Small intestine (tissue), 7 donors: Measurements from ENCODE around the gene UGT1A6. TPM values are rescaled to one million over a fixed set of nuclear protein-coding genes. Genes with fewer than 3 reads are reported as not detected.
"Not testable (repeated sequence)": the region's sequence is repeated elsewhere in the genome, so short reads cannot be mapped to it uniquely, and the experiment has no call there.

Experiments
- DNase-seq, 2 donors: peaks; one replicate each; pipeline versions ENCODE4 v3.0.0 to v3.0.0-alpha.2; 2013
- FAIRE-seq: peaks from 2 replicates; lab custom pipeline; 2012; peaks lifted over from hg19 to GRCh38; lab: Jason Lieb, UNC
- H3K27ac ChIP-seq, 3 donors: one replicate each; pipeline ENCODE4 v1.5.1; 2013; ENCODE audit warnings: low read length in 2 of 3, mild to moderate bottlenecking in 2 of 3, control low read depth in 1 of 3, inconsistent platforms in 1 of 3, low read depth in 1 of 3, moderate library complexity in 1 of 3
- H3K27me3 ChIP-seq, 3 donors: one replicate each; pipeline ENCODE4 v1.6.1; 2013; ENCODE audit warnings: low read length in 3 of 3, inconsistent platforms in 1 of 3; ENCODE audit not compliant: control insufficient read depth in 3 of 3, insufficient read depth in 3 of 3
- H3K36me3 ChIP-seq, 3 donors: one replicate each; pipeline ENCODE4 v1.6.1; 2013; ENCODE audit warnings: low read length in 3 of 3, inconsistent platforms in 1 of 3, low read depth in 1 of 3, mild to moderate bottlenecking in 1 of 3, moderate library complexity in 1 of 3; ENCODE audit not compliant: control insufficient read depth in 3 of 3, insufficient read depth in 2 of 3
- H3K4me1 ChIP-seq, 3 donors: one replicate each; pipeline ENCODE4 v1.6.1; 2013; ENCODE audit warnings: low read length in 2 of 3, inconsistent platforms in 1 of 3, low read depth in 1 of 3, mild to moderate bottlenecking in 1 of 3, moderate library complexity in 1 of 3; ENCODE audit not compliant: control insufficient read depth in 3 of 3, insufficient read depth in 2 of 3
- H3K4me3 ChIP-seq, 3 donors: one replicate each; pipeline ENCODE4 v1.5.1; 2013; ENCODE audit warnings: low read length in 3 of 3, control low read depth in 1 of 3, inconsistent platforms in 1 of 3, low read depth in 1 of 3, mild to moderate bottlenecking in 1 of 3, moderate library complexity in 1 of 3
- H3K9me3 ChIP-seq, 2 donors: one replicate each; pipeline ENCODE4 v1.6.1; 2013; ENCODE audit warnings: low read depth in 1 of 2, low read length in 1 of 2; ENCODE audit not compliant: control insufficient read depth in 2 of 2, insufficient read depth in 1 of 2
- WGBS, 3 donors: extraction: QIAGEN DNeasy Blood & Tissue Kit; methylation state at CpG; one replicate each; pipeline ENCODE4 v1.1.7; 2013; 5-methylcytosine and 5-hydroxymethylcytosine counted together
- polyA plus RNA-seq, 4 donors: library from polyadenylated mRNA; stranded (reverse) in 3 of 4; unstranded in 1 of 4; fragments of 200-250 nt in 3 of 4; fragments of 120-200 nt in 1 of 4; gene quantifications; one replicate each; pipeline versions ENCODE4 v1.2.1 to v1.2.3, GENCODE V29; 2013
- donor health status: healthy with polysubstance abuse.
- donor health status: control.
- donor health status: control.
- donor health status: Bipolar disorder and iron deficiency.
- donor health status: healthy.

The UGT1A6 gene
- polyA plus RNA-seq, 4 donors: 0.21 to 1.8 (median 1.4) TPM; not detected in 1

GRCh38 chr2:233714121-233714520, 21.4 kb downstream of the UGT1A6 start:
- FAIRE-seq: no peak

GRCh38 chr2:233718552-233718951, 25.9 kb downstream of the UGT1A6 start, which contains the start of gene UGT1A4:
UGT1A4 (plus strand) TSS chr2:233718736; CDS start chr2:233718821, 85 bp downstream.
- WGBS, 3 donors: 49 to 78% (median 61%) methylated on average over 7 of the region's 7 CpGs
- H3K27ac ChIP-seq: no peak within 1 kb of the TSS
- peak within 1 kb of the TSS in 1 of 3 donors; percentile 33 for H3K4me3 ChIP-seq
- no peaks in the 10 kb centered on the region for H3K36me3 ChIP-seq
- H3K4me1 ChIP-seq: peaks cover 0 to 6% (median 3%) of the 10 kb centered on the region in 3 donors
- no peak for FAIRE-seq
- H3K27me3 ChIP-seq: no peaks in the 10 kb centered on the region
- no peaks in the 10 kb centered on the region for H3K9me3 ChIP-seq
- peak; percentile 46 to 55 for DNase-seq

More at GRCh38 chr2:233714121-233714520, 21.4 kb downstream of the UGT1A6 start:
- Histone ChIP-seq H3K4me1 (peaks cover 3 to 17% (median 8%) of the 10 kb centered on the region in 3 donors), H3K27me3 (no peaks in the 10 kb centered on the region), H3K4me3 (no peak overlapping the region), H3K9me3 (no peaks in the 10 kb centered on the region), H3K27ac (no peak overlapping the region), H3K36me3 (no peaks in the 10 kb centered on the region)
- no peak for DNase-seq
- WGBS, 3 donors: 69 to 83% (median 72%) methylated on average over 2 of the region's 2 CpGs

DNA sequence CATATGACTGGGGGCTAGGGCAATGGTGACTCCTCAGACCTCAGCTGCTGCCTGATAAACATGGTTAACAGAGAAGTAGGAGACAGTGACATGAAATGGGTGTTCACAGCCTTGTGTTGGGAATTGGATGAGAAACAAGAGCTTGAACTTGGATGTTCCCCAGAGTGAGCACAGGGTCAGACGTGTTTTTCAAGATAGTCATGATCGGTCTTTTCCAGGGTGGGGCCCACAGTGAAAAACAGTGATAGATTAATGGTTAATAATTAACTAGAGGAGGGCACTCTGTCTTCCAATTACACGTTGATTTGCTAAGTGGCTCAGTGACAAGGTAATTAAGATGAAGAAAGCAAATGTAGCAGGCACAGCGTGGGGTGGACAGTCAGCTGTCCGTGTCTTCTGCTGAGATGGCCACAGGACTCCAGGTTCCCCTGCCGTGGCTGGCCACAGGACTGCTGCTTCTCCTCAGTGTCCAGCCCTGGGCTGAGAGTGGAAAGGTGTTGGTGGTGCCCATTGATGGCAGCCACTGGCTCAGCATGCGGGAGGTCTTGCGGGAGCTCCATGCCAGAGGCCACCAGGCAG, 36.1 kb downstream of the UGT1A6 start, which contains the start of gene UGT1A3:
TSS of gene UGT1A3 (plus strand) at position 320 of the 579 bp plus-strand sequence. CDS start at position 405, 85 bp downstream.
- FAIRE-seq (no peak), DNase-seq (peak; percentile 35 to 67)
- Histone ChIP-seq H3K9me3 (no peaks in the 10 kb centered on the region), H3K36me3 (peaks cover 0 to 5% (median 0%) of the 10 kb centered on the region in 3 donors), H3K27me3 (no peaks in the 10 kb centered on the region), H3K27ac (peak within 1 kb of the TSS in 1 of 3 donors; percentile 4), H3K4me1 (peaks cover 0 to 8% (median 4%) of the 10 kb centered on the region in 3 donors), H3K4me3 (no peak within 1 kb of the TSS)
- 40 to 72% (median 51%) methylated on average over 8 of the region's 8 CpGs for WGBS, 3 donors

- peaks cover 0 to 14% (median 6%) of the 10 kb centered on the region in 3 donors for H3K4me1 ChIP-seq
- not testable (repeated sequence) for H3K4me3 ChIP-seq, H3K36me3 ChIP-seq, H3K27ac ChIP-seq, H3K9me3 ChIP-seq, H3K27me3 ChIP-seq, FAIRE-seq
- WGBS, 3 donors: 60 to 73% (median 72%) methylated on average over 14 of the region's 14 CpGs
- DNase-seq: peak in 1 of 2 donors; percentile 73
Observed at GRCh38 chr2:233736868-233737653, 44.4 kb downstream of the UGT1A6 start.

DNA sequence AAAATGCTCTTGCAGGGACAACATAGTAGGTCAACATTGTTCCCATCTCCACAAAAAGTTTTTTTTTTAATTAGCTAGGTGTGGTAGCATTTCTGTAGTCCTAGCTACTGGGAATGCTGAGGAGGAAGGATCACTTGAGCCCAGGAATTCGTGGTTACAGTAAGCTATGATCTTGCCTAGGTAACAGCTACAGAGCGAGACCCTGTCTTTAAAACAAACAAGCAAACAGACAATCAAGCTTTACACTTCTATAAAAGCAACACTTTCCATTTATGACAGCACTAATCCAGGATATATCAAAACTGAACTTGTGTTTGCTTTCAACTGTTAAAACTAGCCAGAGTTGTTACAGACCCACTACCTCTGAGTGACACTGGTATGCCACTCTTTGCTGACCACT, 48.2 kb downstream of the UGT1A6 start:
- peaks cover 0 to 22% (median 6%) of the 10 kb centered on the region in 3 donors for H3K4me1 ChIP-seq
- H3K9me3 ChIP-seq: peaks cover 0 to 9% of the 10 kb centered on the region in 2 donors
- DNase-seq: no peak
- peaks cover 0 to 3% (median 0%) of the 10 kb centered on the region in 3 donors for H3K36me3 ChIP-seq
- no peak overlapping the region for H3K4me3 ChIP-seq
- no peaks in the 10 kb centered on the region for H3K27me3 ChIP-seq
- WGBS, 3 donors: 73 to 79% (median 75%) methylated on average over 2 of the region's 2 CpGs
- FAIRE-seq: no peak
- no peak overlapping the region for H3K27ac ChIP-seq

DNA sequence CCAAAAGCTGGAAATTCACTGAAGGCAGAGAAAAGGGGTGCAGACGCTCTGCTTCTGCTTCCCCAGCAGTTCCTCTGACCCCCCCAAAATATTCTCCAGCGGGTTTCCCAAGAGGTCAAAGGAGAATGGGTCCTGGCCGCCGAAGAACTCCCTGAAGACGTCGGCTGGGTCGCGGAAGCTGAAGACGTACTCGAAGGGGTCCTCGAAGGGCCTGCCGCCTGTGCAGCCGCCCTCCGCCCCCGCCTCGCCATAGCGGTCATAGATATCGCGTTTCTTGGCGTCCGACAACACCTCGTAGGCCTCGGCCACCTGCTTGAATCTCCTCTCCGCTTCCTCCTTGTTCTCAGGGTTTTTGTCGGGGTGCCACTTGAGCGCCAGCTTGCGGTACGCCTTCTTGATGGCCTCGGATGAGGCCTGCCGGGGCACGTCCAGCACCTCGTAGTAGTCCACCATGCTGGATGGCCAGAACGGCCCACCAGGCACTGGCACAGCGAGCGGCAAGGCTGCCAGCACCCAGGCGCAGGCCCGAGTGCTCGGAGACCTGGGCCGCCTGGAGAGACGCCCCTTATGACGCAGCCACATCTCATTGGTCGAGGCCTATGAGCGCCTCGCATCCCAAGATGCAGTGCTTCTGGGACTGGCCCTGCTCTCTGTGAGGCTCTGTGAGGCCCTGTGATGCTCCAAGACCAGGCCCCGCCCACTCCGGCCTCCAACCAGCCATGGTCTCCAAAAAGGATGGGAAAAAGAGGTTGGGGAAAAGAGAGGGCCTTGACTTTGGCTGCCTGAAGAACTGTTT, 51.0 kb downstream of the UGT1A6 start:
- FAIRE-seq (no peak), DNase-seq (no peak)
- H3K4me3 ChIP-seq: no peak overlapping the region
- no peak overlapping the region for H3K27ac ChIP-seq
- H3K36me3 ChIP-seq: peaks cover 0 to 3% (median 0%) of the 10 kb centered on the region in 3 donors
- H3K9me3 ChIP-seq: peaks cover 0 to 10% of the 10 kb centered on the region in 2 donors
- WGBS, 3 donors: 94 to 98% (median 95%) methylated on average over 39 to 46 of the region's 46 CpGs
- H3K27me3 ChIP-seq: no peaks in the 10 kb centered on the region
- peaks cover 0 to 18% (median 1%) of the 10 kb centered on the region in 3 donors for H3K4me1 ChIP-seq

DNA sequence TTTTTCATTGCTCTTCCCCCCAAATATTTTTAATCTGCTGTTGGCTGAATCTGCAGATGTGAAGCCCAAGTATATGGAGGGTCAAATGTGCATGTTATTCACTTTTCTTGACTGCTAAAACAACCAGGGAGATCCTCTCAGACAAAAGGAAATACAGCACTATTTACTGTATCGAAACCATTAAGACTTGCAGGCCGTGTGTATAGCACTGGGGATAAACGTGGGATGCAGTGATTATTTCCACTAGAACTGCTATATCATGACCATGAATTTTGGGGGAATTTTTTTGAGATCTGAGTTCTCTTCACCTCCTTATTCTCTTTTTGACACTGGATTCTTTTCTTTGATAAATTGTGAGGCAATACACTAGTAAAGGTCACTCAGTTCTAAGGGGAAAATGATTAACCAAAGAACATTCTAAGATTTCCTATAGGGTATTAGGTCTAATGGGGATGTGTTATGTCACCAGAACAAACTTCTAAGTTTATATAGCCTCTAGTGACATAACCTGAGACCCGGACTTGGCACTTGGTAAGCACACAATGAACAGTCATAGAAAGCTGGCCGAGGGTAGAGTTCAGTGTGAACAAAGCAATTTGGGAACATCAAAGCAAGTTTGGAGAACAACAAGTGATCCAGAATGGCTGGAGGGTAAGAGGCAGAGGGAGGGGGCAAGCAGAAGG, 52.5 kb downstream of the UGT1A6 start:
- peaks cover 0 to 15% (median 0%) of the 10 kb centered on the region in 3 donors for H3K4me1 ChIP-seq
- WGBS, 3 donors: 19 to 51% (median 31%) methylated on average over 5 of the region's 5 CpGs
- no peaks in the 10 kb centered on the region for H3K27me3 ChIP-seq
- peaks cover 1 to 14% of the 10 kb centered on the region in 2 donors for H3K9me3 ChIP-seq
- FAIRE-seq: no peak
- H3K27ac ChIP-seq: peak overlapping the region in 2 of 3 donors; percentile 11 to 32
- peak; percentile 76 to 81 for DNase-seq
- H3K36me3 ChIP-seq: peaks cover 0 to 3% (median 0%) of the 10 kb centered on the region in 3 donors
- no peak overlapping the region for H3K4me3 ChIP-seq
